Uterus (tissue), 4 donors: ENCODE measurements around the gene ZNF865. TPM values are rescaled to one million over a fixed set of nuclear protein-coding genes. Genes with fewer than 3 reads are reported as not detected.

ENCODE experiments used
- DNase-seq, 2 donors: peaks; one replicate each; pipeline ENCODE4 v3.0.0-alpha.2; 2019 to 2020
- H3K27ac ChIP-seq, 2 donors: fragments of 200-600 bp; sonication (generic); 1 replicate in 1 of 2; 2 replicates in 1 of 2; pipeline ENCODE4 v1.5.1; 2016 to 2018
- H3K27me3 ChIP-seq, 2 donors: fragments of 200-600 bp; sonication (generic); one replicate each; pipeline ENCODE4 v1.5.1; 2018 to 2019; ENCODE audit warnings: control low read depth in 1 of 2
- H3K36me3 ChIP-seq, 2 donors: fragments of 200-600 bp; sonication (generic); one replicate each; pipeline ENCODE4 v1.5.1; 2019; ENCODE audit warnings: control low read depth in 1 of 2
- H3K4me1 ChIP-seq, 2 donors: fragments of 200-600 bp; sonication (generic); one replicate each; pipeline ENCODE4 v1.5.1; 2018 to 2019; ENCODE audit warnings: control low read depth in 1 of 2
- H3K4me3 ChIP-seq, 2 donors: fragments of 200-600 bp; sonication (generic); 1 replicate in 1 of 2; 2 replicates in 1 of 2; pipeline ENCODE4 v1.5.1; 2018 to 2019; ENCODE audit warnings: mild to moderate bottlenecking in 1 of 2
- H3K9me3 ChIP-seq, 2 donors: fragments of 200-600 bp; sonication (generic); one replicate each; pipeline ENCODE4 v1.5.1; 2019; ENCODE audit warnings: control low read depth in 1 of 2
- CTCF ChIP-seq, 4 experiments: fragments of 200-600 bp in 2 of 4; fragments of 450-650 bp in 2 of 4; sonication (generic) in 2 of 4; IDR thresholded peaks; one replicate each; pipeline ENCODE4 v1.5.1; 2016 to 2019; ENCODE audit warnings: antibody characterized with exemption in 4 of 4, mild to moderate bottlenecking in 2 of 4, moderate library complexity in 1 of 4
- POLR2A ChIP-seq, 2 donors: fragments of 450-650 bp; IDR thresholded peaks; one replicate each; pipeline ENCODE4 v1.6.1; 2016; ENCODE audit warnings: antibody characterized with exemption in 2 of 2, mild to moderate bottlenecking in 1 of 2, moderate library complexity in 1 of 2
- intact Hi-C: fragments of 100-400 bp; cut with DNase I; formaldehyde crosslinking; loops from one replicate; pipeline ENCODE4 v1.15.1; 2023; ENCODE audit warnings: low total_unique reads
- total RNA-seq, 4 donors: library from RNA; depleted of rRNA in 3 of 4; stranded (reverse); fragments of >200 nt in 3 of 4; gene quantifications; one replicate each; pipeline versions ENCODE4 v1.1.0 to v1.2.4, GENCODE V29; 2014 to 2023
- donor health status: DM: yes; HTN: yes; CAD: no.

ZNF865 gene
- total RNA-seq, 4 donors from 2014 or later, result 2.0 to 24.2 (median 3.2) TPM; not detected in 1

- Histone ChIP-seq H3K27ac (no peak overlapping the region), H3K36me3 (no peaks in the 10 kb centered on the region), H3K9me3 (no peaks in the 10 kb centered on the region), H3K27me3 (no peaks in the 10 kb centered on the region), H3K4me1 (no peaks in the 10 kb centered on the region), H3K4me3 (no peak overlapping the region)
- TF ChIP-seq CTCF (IDR thresholded peaks at IDR 0.05) (no peak), POLR2A (IDR thresholded peaks at IDR 0.05) (no peak)
- DNase-seq, result no peak
- intact Hi-C loops, result no loop called here
Measured at GRCh38 chr19:55613930-55614710, 8.7 kb downstream of the ZNF865 start.

GRCh38 chr19:55614711-55615542 lies 9.5 kb downstream of the ZNF865 start:
- H3K36me3 ChIP-seq, result no peaks in the 10 kb centered on the region
- TF ChIP-seq CTCF (IDR thresholded peaks at IDR 0.05), result no peak
- no peak for TF ChIP-seq POLR2A (IDR thresholded peaks at IDR 0.05)
- no peaks in the 10 kb centered on the region for H3K4me1 ChIP-seq
- H3K27me3 ChIP-seq, result no peaks in the 10 kb centered on the region
- H3K27ac ChIP-seq, result no peak overlapping the region
- no peak for DNase-seq
- intact Hi-C loops, result no loop called here
- H3K4me3 ChIP-seq, result no peak overlapping the region
- H3K9me3 ChIP-seq, result no peaks in the 10 kb centered on the region

- H3K27me3 ChIP-seq, result no peaks in the 10 kb centered on the region
- H3K27ac ChIP-seq, result no peak overlapping the region
- intact Hi-C loops, result no loop called here
- no peaks in the 10 kb centered on the region for H3K36me3 ChIP-seq
- H3K9me3 ChIP-seq, result no peaks in the 10 kb centered on the region
- no peak for TF ChIP-seq POLR2A (IDR thresholded peaks at IDR 0.05)
- no peak for TF ChIP-seq CTCF (IDR thresholded peaks at IDR 0.05)
- no peak overlapping the region for H3K4me3 ChIP-seq
- no peak for DNase-seq
- no peaks in the 10 kb centered on the region for H3K4me1 ChIP-seq
Measured at GRCh38 chr19:55615543-55616394, 10.3 kb downstream of the ZNF865 start.

- no peak overlapping the region for H3K27ac ChIP-seq
- no peaks in the 10 kb centered on the region for H3K4me1 ChIP-seq
- no peaks in the 10 kb centered on the region for H3K27me3 ChIP-seq
- intact Hi-C loops, result no loop called here
- H3K4me3 ChIP-seq, result no peak overlapping the region
- H3K9me3 ChIP-seq, result no peaks in the 10 kb centered on the region
- TF ChIP-seq CTCF (IDR thresholded peaks at IDR 0.05) (no peak), POLR2A (IDR thresholded peaks at IDR 0.05) (no peak)
- no peak for DNase-seq
- no peaks in the 10 kb centered on the region for H3K36me3 ChIP-seq
Measured at GRCh38 chr19:55616395-55616875, 11.0 kb downstream of the ZNF865 start.
